Skeletal muscle satellite cell (primary cell): ENCODE data around the gene SLCO2A1.

Experiments used
- H3K27me3 ChIP-seq: 2 replicates; pipeline ENCODE4 v1.7.0; 2013; ENCODE audit warnings: low read length; ENCODE audit not compliant: control insufficient read depth, insufficient read depth
- H3K36me3 ChIP-seq: 2 replicates; pipeline ENCODE4 v1.7.0; 2013; ENCODE audit warnings: mild to moderate bottlenecking, control low read depth, low read length; ENCODE audit not compliant: insufficient read depth
- H3K4me1 ChIP-seq: 2 replicates; pipeline ENCODE4 v1.7.0; 2013; ENCODE audit warnings: low read length; ENCODE audit not compliant: control insufficient read depth, insufficient read depth
- H3K4me2 ChIP-seq: 2 replicates; pipeline ENCODE4 v1.7.0; 2013; ENCODE audit warnings: mild to moderate bottlenecking, low read length
- H3K4me3 ChIP-seq: 2 replicates; pipeline ENCODE4 v1.7.0; 2013; ENCODE audit warnings: low read length
- H3K9ac ChIP-seq: 2 replicates; pipeline ENCODE4 v1.7.0; 2013; ENCODE audit warnings: mild to moderate bottlenecking, low read depth, low read length, moderate library complexity
- H3K9me3 ChIP-seq: replicated peaks from 2 replicates; pipeline ENCODE4 v1.7.0; 2013; ENCODE audit warnings: mild to moderate bottlenecking, control low read depth, low read length

SLCO2A1 gene

GRCh38 chr3:133954717-133955360, 74.9 kb downstream of the SLCO2A1 start:
- Histone ChIP-seq H3K9ac (no peak overlapping the region), H3K9me3 (no peaks in the 10 kb centered on the region), H3K36me3 (no peaks in the 10 kb centered on the region), H3K4me1 (peaks cover 27% of the 10 kb centered on the region), H3K27me3 (no peaks in the 10 kb centered on the region), H3K4me3 (no peak overlapping the region), H3K4me2 (no peak overlapping the region)

GRCh38 chr3:133953297-133953696, 76.4 kb downstream of the SLCO2A1 start:
- Histone ChIP-seq H3K36me3 (no peaks in the 10 kb centered on the region), H3K9ac (no peak overlapping the region), H3K4me2 (no peak overlapping the region), H3K27me3 (no peaks in the 10 kb centered on the region), H3K9me3 (no peaks in the 10 kb centered on the region), H3K4me1 (peaks cover 20% of the 10 kb centered on the region), H3K4me3 (no peak overlapping the region)

- Histone ChIP-seq H3K36me3 (no peaks in the 10 kb centered on the region), H3K4me3 (no peak overlapping the region), H3K4me1 (peaks cover 30% of the 10 kb centered on the region), H3K9ac (no peak overlapping the region), H3K27me3 (no peaks in the 10 kb centered on the region), H3K4me2 (no peak overlapping the region), H3K9me3 (no peaks in the 10 kb centered on the region)
Measured at GRCh38 chr3:133949438-133949837, 80.3 kb downstream of the SLCO2A1 start.

GRCh38 chr3:133948996-133949395, 80.7 kb downstream of the SLCO2A1 start:
- Histone ChIP-seq H3K4me1 (peaks cover 34% of the 10 kb centered on the region), H3K4me3 (no peak overlapping the region), H3K4me2 (no peak overlapping the region), H3K9ac (no peak overlapping the region), H3K36me3 (no peaks in the 10 kb centered on the region), H3K27me3 (no peaks in the 10 kb centered on the region), H3K9me3 (no peaks in the 10 kb centered on the region)

GRCh38 chr3:133948131-133948810, 81.5 kb downstream of the SLCO2A1 start:
- H3K36me3 ChIP-seq, result no peaks in the 10 kb centered on the region
- H3K4me3 ChIP-seq, result no peak overlapping the region
- no peaks in the 10 kb centered on the region for H3K9me3 ChIP-seq
- no peak overlapping the region for H3K9ac ChIP-seq
- no peaks in the 10 kb centered on the region for H3K27me3 ChIP-seq
- peaks cover 42% of the 10 kb centered on the region for H3K4me1 ChIP-seq
- no peak overlapping the region for H3K4me2 ChIP-seq

GRCh38 chr3:133945381-133946095, 84.2 kb downstream of the SLCO2A1 start:
- H3K9me3 ChIP-seq, result no peaks in the 10 kb centered on the region
- H3K4me2 ChIP-seq, result peak overlapping the region; percentile 71
- H3K4me3 ChIP-seq, result no peak overlapping the region
- H3K9ac ChIP-seq, result no peak overlapping the region
- H3K36me3 ChIP-seq, result no peaks in the 10 kb centered on the region
- peaks cover 51% of the 10 kb centered on the region for H3K4me1 ChIP-seq
- no peaks in the 10 kb centered on the region for H3K27me3 ChIP-seq

GRCh38 chr3:133944641-133945380, 84.9 kb downstream of the SLCO2A1 start:
- Histone ChIP-seq H3K4me2 (peak overlapping the region; percentile 71), H3K27me3 (no peaks in the 10 kb centered on the region), H3K36me3 (no peaks in the 10 kb centered on the region), H3K4me3 (peak overlapping the region; percentile 12), H3K9me3 (no peaks in the 10 kb centered on the region), H3K9ac (peak overlapping the region; percentile 19), H3K4me1 (peaks cover 51% of the 10 kb centered on the region)

GRCh38 chr3:133944181-133944580, 85.5 kb downstream of the SLCO2A1 start:
- Histone ChIP-seq H3K9me3 (no peaks in the 10 kb centered on the region), H3K4me1 (peaks cover 51% of the 10 kb centered on the region), H3K4me2 (peak overlapping the region; percentile 71), H3K36me3 (no peaks in the 10 kb centered on the region), H3K27me3 (no peaks in the 10 kb centered on the region), H3K9ac (peak overlapping the region; percentile 19), H3K4me3 (peak overlapping the region; percentile 12)

GRCh38 chr3:133943639-133944141, 86.0 kb downstream of the SLCO2A1 start:
- Histone ChIP-seq H3K4me1 (peaks cover 51% of the 10 kb centered on the region), H3K9ac (no peak overlapping the region)

GRCh38 chr3:133943031-133943535, 86.6 kb downstream of the SLCO2A1 start:
- H3K27me3 ChIP-seq, result no peaks in the 10 kb centered on the region
- H3K36me3 ChIP-seq, result no peaks in the 10 kb centered on the region
- H3K4me1 ChIP-seq, result peaks cover 51% of the 10 kb centered on the region
- H3K4me3 ChIP-seq, result no peak overlapping the region
- no peaks in the 10 kb centered on the region for H3K9me3 ChIP-seq
- peak overlapping the region; percentile 71 for H3K4me2 ChIP-seq
- no peak overlapping the region for H3K9ac ChIP-seq

More at GRCh38 chr3:133943639-133944141, 86.0 kb downstream of the SLCO2A1 start:
- Histone ChIP-seq H3K36me3 (no peaks in the 10 kb centered on the region), H3K4me2 (peak overlapping the region; percentile 71), H3K4me3 (peak overlapping the region; percentile 35), H3K9me3 (no peaks in the 10 kb centered on the region), H3K27me3 (no peaks in the 10 kb centered on the region)

- H3K4me1 ChIP-seq, result peaks cover 48% of the 10 kb centered on the region
- H3K27me3 ChIP-seq, result no peaks in the 10 kb centered on the region
Measured at GRCh38 chr3:133941415-133941821, 88.3 kb downstream of the SLCO2A1 start.

More at GRCh38 chr3:133941415-133941821, 88.3 kb downstream of the SLCO2A1 start:
- peak overlapping the region; percentile 44 for H3K4me2 ChIP-seq
- no peak overlapping the region for H3K9ac ChIP-seq
- H3K4me3 ChIP-seq, result peak overlapping the region; percentile 28
- no peaks in the 10 kb centered on the region for H3K9me3 ChIP-seq
- H3K36me3 ChIP-seq, result no peaks in the 10 kb centered on the region
